Measurements from ENCODE around the gene PTEN.
"Not testable (repeated sequence)": the region's sequence is repeated elsewhere in the genome, so short reads cannot be mapped to it uniquely, and the experiment has no call there.

Gene PTEN

GRCh38 chr10:87869773-87870551 is 6.5 kb downstream of the PTEN start:
- DNase-seq (ENCODE audit: low read depth in 2 of 2) = no peak

GRCh38 chr10:87872828-87873227 is 9.4 kb downstream of the PTEN start:
- no peak for DNase-seq (ENCODE audit: low read depth in 2 of 2)

GRCh38 chr10:87873656-87874055 is 10.2 kb downstream of the PTEN start:
- DNase-seq (ENCODE audit: low read depth in 2 of 2) = no peak

GRCh38 chr10:87875929-87876571 is 12.6 kb downstream of the PTEN start:
- no peak for DNase-seq (ENCODE audit: low read depth in 2 of 2)

GRCh38 chr10:87878664-87879459 is 15.4 kb downstream of the PTEN start:
- no peak for DNase-seq (ENCODE audit: low read depth in 2 of 2)

- no peak for DNase-seq (ENCODE audit: low read depth in 2 of 2)
Observed at GRCh38 chr10:87880336-87880735, 16.9 kb downstream of the PTEN start.

- DNase-seq (ENCODE audit: low read depth in 2 of 2) = not testable (repeated sequence)
Observed at GRCh38 chr10:87881373-87882059, 18.1 kb downstream of the PTEN start.

GRCh38 chr10:87882555-87883294 is 19.3 kb downstream of the PTEN start:
- no peak for DNase-seq (ENCODE audit: low read depth in 2 of 2)

- no peak for DNase-seq (ENCODE audit: low read depth in 2 of 2)
Observed at GRCh38 chr10:87886635-87887034, 23.2 kb downstream of the PTEN start.

GRCh38 chr10:87887146-87887545 is 23.7 kb downstream of the PTEN start:
- DNase-seq (ENCODE audit: low read depth in 2 of 2) = no peak

- DNase-seq (ENCODE audit: low read depth in 2 of 2) = no peak
Observed at GRCh38 chr10:87887548-87888289, 24.3 kb downstream of the PTEN start.

GRCh38 chr10:87895430-87895829 is 32.0 kb downstream of the PTEN start:
- no peak for DNase-seq (ENCODE audit: low read depth in 2 of 2)

- DNase-seq (ENCODE audit: low read depth in 2 of 2) = no peak
Observed at GRCh38 chr10:87896216-87896615, 32.8 kb downstream of the PTEN start.

- DNase-seq (ENCODE audit: low read depth in 2 of 2) = not testable (repeated sequence)
Observed at GRCh38 chr10:87897957-87898356, 34.5 kb downstream of the PTEN start.

GRCh38 chr10:87903396-87903795 is 40.0 kb downstream of the PTEN start:
- DNase-seq (ENCODE audit: low read depth in 2 of 2) = not testable (repeated sequence)

GRCh38 chr10:87913156-87913921 is 49.9 kb downstream of the PTEN start:
- DNase-seq (ENCODE audit: low read depth in 2 of 2) = no peak

- no peak for DNase-seq (ENCODE audit: low read depth in 2 of 2)
Observed at GRCh38 chr10:87915406-87915805, 52.0 kb downstream of the PTEN start.

- no peak for DNase-seq (ENCODE audit: low read depth in 2 of 2)
Observed at GRCh38 chr10:87915989-87916388, 52.6 kb downstream of the PTEN start.

- DNase-seq (ENCODE audit: low read depth in 2 of 2) = no peak
Observed at GRCh38 chr10:87916515-87916914, 53.1 kb downstream of the PTEN start.
